ENCODE results near the gene FAM3C.

Gene FAM3C

GRCh38 chr7:121410829-121411596 lies 14.9 kb upstream of the FAM3C start:
- DNase-seq, result no peak

- DNase-seq, result no peak
Measured at GRCh38 chr7:121406944-121407343, 10.8 kb upstream of the FAM3C start.

- no peak for DNase-seq
Measured at GRCh38 chr7:121406461-121406860, 10.4 kb upstream of the FAM3C start.

- no peak for DNase-seq
Measured at GRCh38 chr7:121404348-121404747, 8.2 kb upstream of the FAM3C start.

- DNase-seq, result no peak
Measured at GRCh38 chr7:121402701-121403100, 6.6 kb upstream of the FAM3C start.

- DNase-seq, result no peak
Measured at GRCh38 chr7:121401896-121402295, 5.8 kb upstream of the FAM3C start.

- no peak for DNase-seq
Measured at GRCh38 chr7:121398246-121398645, 2.1 kb upstream of the FAM3C start.

- no peak for DNase-seq
Measured at GRCh38 chr7:121397822-121398221, 1.7 kb upstream of the FAM3C start.

GRCh38 chr7:121397361-121397760 lies 1.3 kb upstream of the FAM3C start:
- no peak for DNase-seq

- no peak for DNase-seq
Measured at GRCh38 chr7:121395494-121395960, 581 bp downstream of the FAM3C start.

- no peak for DNase-seq
Measured at GRCh38 chr7:121394709-121395140, 1.4 kb downstream of the FAM3C start.

GRCh38 chr7:121393005-121393366 lies 3.1 kb downstream of the FAM3C start:
- DNase-seq, result no peak

- no peak for DNase-seq
Measured at GRCh38 chr7:121392277-121393004, 3.7 kb downstream of the FAM3C start.

- DNase-seq, result no peak
Measured at GRCh38 chr7:121391686-121392085, 4.4 kb downstream of the FAM3C start.

GRCh38 chr7:121390617-121391016 lies 5.5 kb downstream of the FAM3C start:
- no peak for DNase-seq

- DNase-seq, result no peak
Measured at GRCh38 chr7:121390109-121390508, 6.0 kb downstream of the FAM3C start.

GRCh38 chr7:121388950-121389349 lies 7.2 kb downstream of the FAM3C start:
- no peak for DNase-seq

GRCh38 chr7:121385800-121386179 lies 10.3 kb downstream of the FAM3C start:
- no peak for DNase-seq

GRCh38 chr7:121385056-121385799 lies 10.9 kb downstream of the FAM3C start:
- DNase-seq, result no peak

- no peak for DNase-seq
Measured at GRCh38 chr7:121384265-121384664, 11.8 kb downstream of the FAM3C start.

GRCh38 chr7:121383235-121383910 lies 12.7 kb downstream of the FAM3C start:
- DNase-seq, result no peak

- DNase-seq, result no peak
Measured at GRCh38 chr7:121382473-121382872, 13.6 kb downstream of the FAM3C start.

- no peak for DNase-seq
Measured at GRCh38 chr7:121379930-121380329, 16.2 kb downstream of the FAM3C start.
